Measurements from ENCODE around the gene RNF17.
A peak's percentile ranks its signal among the peaks of the same experiment; 100 is the strongest.

The RNF17 gene

DNA sequence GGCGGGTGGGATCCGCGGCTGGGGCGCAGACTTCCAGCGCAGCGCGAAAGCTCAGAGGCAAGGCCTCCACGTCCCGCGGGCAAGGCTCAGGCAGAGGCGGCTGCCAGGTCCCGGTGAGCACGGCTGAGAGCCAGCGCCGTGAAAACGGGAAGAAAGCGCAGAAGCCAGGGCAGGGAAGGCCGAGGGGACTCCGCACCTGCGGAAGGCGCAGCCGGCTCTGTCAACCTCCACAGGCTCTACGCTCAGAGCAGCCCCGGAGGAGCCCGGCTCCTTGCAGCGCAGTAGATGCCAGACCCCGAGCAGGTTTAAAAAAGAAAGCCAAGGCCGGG is 131.0 kb downstream of the RNF17 start:
- no peak for DNase-seq (ENCODE audit: low read depth, low spot score)

DNA sequence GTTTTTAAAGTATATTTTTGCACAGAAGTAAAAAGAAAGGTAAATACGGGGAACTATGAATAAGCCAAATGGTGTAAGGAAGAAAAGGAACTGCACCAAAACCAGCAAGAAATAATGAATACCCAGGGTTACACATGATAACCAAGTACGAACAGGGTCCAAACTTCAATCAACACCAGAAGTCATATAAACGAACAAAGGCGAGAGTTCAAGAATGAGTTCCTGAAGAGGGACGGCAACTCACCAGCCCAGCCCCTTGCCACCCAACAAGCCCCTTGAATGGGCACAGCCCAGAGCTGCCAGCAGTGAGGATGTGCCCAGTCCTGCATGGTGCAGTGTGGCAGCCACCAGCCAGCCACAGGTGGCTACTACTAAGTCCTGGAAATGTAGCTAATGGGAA is 132.1 kb downstream of the RNF17 start:
- DNase-seq (ENCODE audit: low read depth, low spot score), result no peak

DNA sequence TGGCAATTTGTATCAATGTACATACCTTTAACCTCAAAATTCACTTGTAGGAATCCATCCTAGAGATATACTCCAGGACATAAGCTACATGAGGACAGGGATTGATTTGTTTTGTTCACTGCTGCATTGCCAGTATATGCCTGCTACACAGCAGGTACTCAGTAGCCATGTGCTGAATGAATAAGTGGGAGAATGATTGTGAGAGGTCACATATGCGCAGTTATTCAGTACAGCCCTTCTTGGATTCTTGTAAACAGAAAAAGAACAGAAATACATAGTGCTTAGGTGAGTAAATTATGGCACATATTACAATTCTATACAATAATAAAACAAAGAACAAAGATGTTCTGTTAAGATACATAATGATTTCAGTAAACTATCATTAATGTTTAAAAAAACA is 133.3 kb downstream of the RNF17 start:
- no peak for DNase-seq (ENCODE audit: low read depth, low spot score)

DNA sequence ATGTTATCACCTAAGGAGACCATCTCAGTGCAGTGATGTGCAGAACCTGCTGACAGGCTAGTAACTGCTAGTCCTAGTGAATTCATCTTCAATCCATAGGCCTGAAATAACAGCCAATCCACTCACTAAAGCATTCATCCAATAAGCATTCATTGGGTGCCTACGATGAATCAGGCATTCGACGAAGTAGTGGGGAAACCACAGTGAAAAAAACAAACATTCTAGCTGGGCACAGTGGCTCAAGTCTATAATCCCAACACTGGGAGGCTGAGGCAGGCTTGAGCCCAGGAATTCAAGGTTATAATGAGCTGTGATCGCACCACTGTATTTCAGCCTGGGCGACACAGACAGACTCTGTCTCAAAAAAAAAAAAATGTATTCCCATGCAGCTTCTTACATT is 135.6 kb downstream of the RNF17 start:
- DNase-seq (ENCODE audit: low read depth, low spot score), result no peak

DNA sequence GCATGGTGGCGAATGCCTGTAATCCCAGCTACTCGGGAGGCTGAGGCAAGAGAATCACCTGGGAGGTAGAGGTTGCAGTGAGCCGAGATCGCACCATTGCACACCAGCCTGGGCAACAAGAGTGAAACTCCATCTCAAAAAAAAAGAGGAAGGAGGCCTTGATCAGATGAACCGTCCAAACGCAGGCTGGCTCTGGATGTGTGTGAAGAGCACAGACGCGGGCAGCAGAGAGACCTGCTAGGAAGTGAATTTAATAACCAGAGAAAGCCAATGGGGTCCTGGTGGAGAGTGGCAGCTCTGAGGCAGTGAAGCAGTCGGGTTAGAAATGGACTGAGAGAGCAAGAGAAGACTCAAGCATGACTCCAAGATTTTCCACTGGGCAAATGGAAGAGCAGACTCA is 136.5 kb downstream of the RNF17 start:
- DNase-seq (ENCODE audit: low read depth, low spot score), result no peak

DNA sequence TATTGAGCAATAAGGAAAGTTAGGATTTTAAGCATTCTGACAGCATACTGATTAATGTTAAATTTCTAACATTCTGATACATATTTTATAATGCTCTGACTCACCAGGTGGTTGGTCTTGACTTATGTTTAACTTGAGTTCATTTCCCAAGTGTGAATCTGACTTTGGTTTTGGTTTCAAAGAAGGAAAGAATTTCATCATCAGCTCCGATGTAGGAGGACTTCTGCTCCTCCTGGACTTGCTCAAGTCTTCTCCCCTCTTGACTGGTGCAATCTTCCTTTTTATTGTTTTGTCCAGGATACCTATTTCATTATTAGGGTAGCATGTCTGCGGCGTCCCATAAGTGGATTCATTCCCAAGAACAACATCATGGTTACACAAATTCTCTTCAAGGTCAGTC is 141.3 kb downstream of the RNF17 start:
- DNase-seq (ENCODE audit: low read depth, low spot score), result no peak

DNA sequence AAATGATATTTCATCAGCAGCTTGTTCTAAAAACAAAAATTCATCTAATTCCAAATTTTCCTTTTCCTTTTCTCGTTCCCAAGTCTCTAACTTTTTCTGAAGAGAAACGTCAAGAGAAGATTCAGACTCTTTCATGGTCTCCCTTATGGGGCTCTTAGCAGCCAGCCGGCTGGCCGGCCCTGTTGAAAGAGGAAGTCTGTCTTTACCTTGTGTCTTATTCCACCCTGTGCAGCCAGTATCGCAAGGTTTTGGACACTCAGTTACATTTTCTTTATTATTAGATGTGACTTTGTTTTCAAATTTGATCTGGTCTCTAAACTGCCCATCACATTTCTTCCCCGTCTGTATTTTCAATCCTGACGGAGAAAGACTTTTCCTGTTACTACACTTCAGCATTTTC is 142.3 kb downstream of the RNF17 start:
- DNase-seq (ENCODE audit: low read depth, low spot score), result no peak

DNA sequence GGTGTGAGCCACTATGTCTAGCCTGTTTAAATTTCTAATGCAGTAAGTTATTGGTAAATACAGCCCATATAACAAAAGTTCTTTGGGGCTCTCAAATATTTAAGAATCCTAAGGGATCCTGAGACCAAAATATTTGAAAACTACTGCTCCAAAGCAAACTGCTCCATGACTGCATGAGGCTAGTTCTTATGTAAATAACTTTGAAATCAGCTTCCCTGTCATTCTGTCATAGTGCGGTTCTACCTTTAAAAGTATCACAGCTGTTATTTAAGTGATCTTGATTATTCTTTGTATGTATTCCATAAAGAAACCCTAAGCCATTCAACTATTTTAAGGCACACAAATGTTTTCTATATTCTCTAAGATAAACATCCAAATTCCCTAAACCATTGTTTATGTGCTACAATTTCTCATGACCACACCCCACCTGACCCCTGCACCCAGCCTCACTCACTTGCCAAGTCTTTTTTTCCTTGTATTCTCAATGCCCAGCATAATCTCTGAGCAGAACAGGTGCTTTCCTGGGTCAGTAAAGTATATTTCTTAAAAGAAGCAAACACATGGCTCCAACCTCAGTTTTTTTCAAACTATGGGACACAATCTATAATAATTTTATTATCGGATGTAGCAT is 146.6 kb downstream of the RNF17 start:
- DNase-seq (ENCODE audit: low read depth, low spot score), result no peak

DNA sequence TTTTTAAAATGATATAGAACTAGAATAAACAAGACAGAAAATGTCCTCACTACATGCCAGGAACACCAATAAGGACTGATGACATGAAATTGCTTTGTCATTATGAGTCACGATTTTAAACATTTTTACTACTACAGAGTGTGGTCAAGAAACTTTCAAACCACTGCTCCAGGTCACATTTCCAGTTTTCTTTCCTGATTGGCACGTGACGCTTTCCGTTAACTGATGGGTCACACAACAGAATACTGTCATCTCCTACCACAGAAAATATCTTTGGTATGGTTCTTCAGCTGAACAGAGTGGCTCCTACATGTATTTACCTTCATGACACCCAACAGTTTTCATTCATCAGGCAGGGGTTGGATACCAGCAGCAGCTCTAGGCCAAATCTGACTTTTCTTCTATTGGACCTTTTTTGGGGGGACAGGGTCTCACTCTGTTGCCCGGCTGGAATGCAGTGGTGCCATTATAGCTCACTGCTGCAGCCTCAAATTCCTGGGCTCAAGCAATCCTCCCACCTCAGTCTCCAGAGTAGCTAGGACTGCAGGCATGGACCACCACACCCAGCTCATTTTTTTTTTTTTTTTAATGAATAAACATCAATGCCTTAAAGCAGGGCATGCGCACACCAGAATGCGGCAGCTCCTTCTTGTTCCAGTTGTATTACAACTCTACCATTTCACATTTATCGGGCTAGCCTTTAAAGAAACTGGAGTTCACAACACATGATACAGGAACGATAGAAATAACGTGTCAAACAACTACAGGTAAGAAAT is 147.4 kb downstream of the RNF17 start:
- no peak for DNase-seq (ENCODE audit: low read depth, low spot score)

DNA sequence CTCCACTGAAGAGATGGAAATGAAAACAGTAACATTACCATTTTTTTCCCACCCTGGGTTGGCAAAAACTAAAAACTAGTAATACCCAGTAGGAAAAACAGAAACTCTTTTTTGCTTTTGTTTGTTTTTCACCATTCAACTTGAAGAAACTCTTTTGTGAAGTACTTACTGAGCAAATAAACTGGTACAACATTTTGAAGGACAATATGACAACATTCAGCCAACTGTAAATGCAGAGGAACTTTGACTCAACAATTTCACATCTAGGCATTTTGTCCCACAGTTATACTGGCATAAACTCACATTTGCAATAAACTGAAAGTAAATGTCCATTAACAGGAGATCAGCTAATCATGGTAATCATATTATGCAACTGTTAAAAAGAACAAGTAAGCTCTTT is 152.5 kb downstream of the RNF17 start:
- DNase-seq (ENCODE audit: low read depth, low spot score), result no peak

DNA sequence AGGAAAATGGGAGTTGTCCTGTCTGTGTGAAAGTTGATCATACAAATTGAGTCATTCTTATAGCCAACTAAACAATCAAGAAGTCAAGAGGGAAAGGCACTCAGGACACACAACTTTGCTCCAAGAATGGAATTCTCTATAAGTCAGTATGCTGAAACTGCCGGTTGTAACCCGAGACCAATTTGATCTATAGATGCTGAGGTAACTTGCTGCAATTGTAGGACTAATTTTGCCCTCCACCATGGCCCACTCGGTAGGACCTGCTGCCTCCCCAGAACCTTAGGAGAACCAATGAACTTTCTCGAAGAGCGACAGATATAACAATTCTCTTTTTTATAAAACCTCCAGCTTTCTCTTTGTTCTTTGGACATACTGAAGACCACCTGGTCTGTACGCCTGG is 157.0 kb downstream of the RNF17 start:
- no peak for DNase-seq (ENCODE audit: low read depth, low spot score)

DNA sequence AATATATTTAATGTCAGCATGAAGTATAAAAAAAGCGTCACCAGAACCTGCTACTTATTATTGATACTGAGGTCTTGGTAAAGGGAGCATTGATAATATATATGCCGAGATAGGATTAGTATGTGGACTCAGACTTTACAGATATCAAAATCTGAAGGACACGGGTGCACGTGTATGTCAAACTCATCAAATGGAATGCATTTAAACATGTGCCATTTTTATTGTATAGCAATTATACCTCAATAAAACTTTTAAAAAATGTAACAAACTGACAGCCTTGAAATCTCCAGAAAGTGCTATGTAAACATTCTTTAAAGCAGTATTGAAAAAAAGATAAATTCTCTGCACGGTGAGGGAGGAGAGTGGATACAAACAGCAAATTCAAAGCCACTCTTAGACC is 157.9 kb downstream of the RNF17 start:
- DNase-seq (ENCODE audit: low read depth, low spot score), result no peak

DNA sequence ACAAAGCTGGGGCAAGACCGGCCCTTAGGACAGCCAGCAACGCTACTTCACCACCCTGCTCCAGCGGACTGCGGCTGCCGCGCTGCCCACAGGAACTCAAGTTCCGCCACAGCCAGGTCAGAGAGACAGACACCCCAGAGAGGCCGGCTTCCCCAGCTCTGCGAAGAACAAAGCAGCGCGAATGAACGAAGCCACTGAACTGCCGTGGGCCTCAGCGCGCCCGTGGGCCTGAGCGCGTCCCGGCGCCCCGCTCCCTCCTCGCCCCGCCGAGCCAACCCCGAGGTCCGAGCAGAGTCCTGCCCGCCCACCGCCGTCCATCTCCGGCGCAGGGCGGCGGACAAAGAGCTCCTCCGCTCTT is 158.4 kb downstream of the RNF17 start:
- DNase-seq (ENCODE audit: low read depth, low spot score), result no peak

DNA sequence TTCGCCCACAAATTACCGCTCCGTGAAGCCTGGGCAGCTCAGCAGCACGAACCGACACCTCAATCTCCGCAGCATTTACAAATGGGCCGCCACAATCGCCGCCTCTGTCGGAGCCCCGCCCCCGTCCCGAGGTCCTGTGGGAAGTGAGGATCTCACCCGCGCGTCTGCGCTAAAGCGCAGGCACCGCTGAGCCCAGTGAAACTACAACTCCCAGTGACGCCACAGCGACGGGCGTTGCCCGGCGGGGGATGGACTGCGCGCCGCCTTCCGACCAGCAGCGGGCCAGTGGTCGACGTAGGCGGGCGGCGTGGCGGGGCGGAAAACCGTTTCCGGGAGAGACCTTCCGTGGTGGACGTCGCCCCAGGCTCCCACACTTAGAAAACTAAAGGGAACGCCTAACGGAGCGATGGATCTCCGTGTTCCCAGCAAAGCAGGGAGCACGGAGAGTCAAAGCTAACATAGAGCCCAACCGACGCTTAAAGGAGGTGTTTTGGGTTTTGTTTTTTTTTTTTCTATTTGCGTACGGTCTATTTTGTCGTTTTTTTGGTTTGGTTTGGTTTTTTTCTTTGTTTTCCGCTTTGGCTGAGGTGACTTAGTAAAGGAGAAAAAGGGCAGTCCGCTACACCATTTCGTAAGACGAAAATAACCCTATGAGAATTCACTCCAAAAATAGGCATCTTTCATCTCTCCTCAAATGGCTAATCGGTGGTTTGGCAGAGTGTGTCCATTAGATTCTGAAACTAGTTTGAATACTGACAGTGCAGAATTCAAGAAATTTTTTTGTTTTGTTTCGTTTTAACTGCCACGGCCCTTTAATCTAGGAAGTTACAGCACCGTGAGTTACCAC is 159.0 kb downstream of the RNF17 start:
- DNase-seq (ENCODE audit: low read depth, low spot score), result peak; percentile 99

DNA sequence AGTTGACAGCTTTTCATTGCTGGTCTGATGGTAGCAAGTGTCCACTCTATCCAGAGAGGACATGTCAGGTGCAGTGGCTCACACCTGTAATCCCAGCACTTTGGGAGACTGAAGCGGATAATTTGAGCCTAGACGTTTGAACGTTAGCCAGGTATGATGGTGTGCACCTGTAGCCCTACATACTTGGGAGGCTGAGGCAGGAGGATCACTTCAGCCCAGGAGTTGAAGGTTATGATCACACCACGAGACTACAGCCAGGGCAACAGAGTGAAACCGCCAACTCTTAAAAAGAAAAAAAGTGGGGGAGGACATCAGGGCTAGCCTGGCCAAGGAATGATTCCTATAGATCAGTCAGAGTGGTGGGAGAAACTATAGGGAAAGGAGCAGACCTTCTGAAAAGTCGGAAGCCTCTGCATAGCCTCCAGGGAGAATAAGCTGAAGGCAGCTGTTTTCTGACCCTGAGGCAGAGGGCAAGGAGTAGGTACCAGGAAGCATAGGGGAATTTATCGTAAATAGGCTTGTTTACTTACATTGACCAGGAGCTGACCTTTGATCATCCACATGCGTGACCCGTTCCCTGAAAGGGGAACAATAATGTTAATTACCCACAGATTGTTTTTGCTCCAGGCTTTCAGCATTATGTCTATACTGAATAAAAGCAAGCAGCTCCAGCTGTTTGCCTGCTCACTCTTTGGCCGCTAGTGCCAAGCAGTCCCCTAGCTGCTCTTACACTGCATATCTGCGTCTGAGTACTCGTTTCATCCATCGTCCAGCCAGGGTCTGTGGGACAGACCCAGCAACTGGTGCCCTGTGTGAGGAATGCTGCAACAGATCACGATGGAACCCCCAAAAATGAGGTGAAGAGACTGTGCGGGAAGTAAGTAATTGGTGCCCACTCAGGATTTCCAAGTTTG is 161.6 kb downstream of the RNF17 start:
- DNase-seq (ENCODE audit: low read depth, low spot score), result peak; percentile 58

DNA sequence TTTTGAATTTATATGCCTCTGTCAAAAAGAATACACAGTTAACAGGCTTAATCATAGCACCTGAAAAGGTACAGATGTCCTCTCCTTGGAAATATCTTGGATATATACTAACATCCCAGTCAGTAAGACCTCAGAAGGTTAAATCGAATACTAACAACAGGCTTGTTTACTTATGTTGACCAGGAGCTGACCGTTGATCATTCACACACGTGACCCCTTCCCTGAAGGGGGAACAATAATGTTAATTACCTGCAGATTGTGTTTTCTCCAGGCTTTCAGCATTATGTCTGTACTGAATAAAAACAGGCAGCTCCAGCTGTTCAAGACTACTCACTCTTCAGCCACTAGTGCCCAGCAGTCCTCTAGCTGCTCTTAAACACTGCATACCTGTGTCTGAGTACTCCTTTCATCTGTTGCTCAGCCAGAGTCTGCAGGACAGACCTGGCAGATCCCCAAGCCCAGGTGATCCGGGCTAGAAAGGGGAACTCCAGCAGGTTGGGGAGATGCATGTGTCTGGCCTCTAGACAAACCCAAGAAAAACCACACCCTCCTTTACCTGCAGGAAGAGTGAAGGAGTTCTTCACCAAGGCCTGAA is 163.9 kb downstream of the RNF17 start:
- no peak for DNase-seq (ENCODE audit: low read depth, low spot score)

DNA sequence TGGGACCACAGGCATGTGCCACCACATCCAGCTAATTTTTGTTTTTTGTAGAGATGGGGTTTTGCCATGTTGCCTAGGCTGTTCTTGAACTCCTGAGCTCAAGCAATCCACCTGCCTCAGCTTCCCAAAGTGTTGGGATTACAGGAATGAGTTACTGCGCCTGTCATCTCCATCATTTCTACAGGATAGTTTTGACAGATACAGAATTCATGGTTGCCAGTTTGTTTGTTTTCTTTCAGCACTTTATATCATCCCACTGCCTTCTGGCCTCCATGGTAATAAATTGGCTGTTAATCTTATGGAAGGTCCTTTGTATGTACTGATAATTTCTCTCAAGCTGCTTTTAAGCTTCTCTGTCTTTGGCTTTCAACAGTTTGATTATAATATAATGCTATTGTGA is 165.2 kb downstream of the RNF17 start:
- no peak for DNase-seq (ENCODE audit: low read depth, low spot score)
